HG03378 (cell line): ENCODE measurements around the gene TMEM121.

Experiments
- ATAC-seq: cut with Tn5 transposase; IDR thresholded peaks from one replicate; pipeline ENCODE4 v1.9.1; 2021; ENCODE audit warnings: mild to moderate bottlenecking, moderate library complexity; ENCODE audit not compliant: unreplicated experiment

TMEM121 gene

DNA sequence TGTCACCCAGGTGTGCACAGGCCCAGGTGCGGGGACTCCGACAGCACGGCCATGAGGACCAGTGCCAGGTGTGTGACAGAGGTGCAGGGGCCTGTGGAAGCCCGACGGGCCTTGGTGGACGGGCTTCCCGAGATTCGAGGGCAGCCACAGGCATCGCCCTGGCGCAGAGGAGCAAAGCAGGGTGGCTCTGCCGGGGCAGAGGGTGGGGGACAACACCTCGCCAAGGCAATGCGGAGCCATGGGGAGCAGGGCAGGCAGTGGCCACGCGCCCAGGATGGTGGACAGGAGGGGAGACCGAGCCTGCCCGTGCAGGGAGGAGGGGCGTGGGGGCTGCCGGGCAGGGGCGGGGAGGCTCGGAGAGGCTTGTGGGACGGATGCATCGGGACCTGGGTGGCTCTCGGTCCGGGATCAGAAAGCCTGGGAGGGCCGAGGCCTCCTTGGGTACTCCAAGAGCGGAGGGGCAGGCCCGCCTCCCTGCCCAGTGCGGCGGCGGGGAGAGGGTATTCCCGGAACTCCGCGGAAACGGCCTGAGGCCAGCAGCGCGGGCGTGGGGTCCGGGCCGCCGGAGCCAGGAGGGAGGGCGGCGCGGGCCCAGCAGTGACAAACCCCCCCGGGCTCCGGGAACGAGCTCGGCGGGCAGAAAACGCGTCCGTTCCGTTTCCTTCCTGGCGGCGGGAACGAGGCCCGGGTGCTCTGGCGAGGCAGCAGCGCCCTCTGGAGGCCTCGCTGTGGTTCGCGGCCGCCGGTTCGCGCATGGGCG lies 1.6 kb downstream of the TMEM121 start:
- no peak for ATAC-seq

DNA sequence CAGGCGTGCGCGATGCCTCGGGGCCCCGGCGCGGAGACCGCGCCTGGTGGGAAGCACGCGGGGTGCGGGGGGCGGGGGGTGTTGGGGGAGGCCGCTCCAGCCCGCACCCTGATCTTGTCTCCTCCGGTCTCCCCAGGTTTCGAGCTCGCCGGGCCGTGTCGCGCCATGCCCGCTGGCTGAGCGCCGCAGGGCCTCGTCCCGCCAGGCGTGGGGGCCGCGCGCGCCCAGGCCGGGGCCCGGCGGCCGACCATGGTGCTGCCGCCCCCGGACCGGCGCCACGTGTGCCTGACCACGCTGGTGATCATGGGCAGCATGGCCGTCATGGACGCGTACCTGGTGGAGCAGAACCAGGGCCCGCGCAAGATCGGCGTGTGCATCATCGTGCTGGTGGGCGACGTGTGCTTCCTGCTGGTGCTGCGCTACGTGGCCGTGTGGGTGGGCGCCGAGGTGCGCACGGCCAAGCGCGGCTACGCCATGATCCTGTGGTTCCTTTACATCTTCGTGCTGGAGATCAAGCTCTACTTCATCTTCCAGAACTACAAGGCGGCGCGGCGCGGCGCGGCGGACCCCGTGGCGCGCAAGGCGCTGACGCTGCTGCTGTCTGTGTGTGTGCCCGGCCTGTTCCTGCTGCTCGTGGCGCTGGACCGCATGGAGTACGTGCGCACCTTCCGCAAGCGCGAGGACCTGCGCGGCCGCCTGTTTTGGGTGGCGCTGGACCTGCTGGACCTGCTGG lies 2.4 kb downstream of the TMEM121 start:
- ATAC-seq = no peak

DNA sequence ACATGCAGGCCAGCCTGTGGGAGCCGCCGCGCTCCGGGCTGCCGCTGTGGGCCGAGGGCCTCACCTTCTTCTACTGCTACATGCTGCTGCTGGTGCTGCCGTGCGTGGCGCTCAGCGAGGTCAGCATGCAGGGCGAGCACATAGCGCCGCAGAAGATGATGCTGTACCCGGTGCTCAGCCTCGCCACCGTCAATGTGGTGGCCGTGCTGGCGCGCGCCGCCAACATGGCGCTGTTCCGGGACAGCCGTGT lies 2.9 kb downstream of the TMEM121 start:
- no peak for ATAC-seq

DNA sequence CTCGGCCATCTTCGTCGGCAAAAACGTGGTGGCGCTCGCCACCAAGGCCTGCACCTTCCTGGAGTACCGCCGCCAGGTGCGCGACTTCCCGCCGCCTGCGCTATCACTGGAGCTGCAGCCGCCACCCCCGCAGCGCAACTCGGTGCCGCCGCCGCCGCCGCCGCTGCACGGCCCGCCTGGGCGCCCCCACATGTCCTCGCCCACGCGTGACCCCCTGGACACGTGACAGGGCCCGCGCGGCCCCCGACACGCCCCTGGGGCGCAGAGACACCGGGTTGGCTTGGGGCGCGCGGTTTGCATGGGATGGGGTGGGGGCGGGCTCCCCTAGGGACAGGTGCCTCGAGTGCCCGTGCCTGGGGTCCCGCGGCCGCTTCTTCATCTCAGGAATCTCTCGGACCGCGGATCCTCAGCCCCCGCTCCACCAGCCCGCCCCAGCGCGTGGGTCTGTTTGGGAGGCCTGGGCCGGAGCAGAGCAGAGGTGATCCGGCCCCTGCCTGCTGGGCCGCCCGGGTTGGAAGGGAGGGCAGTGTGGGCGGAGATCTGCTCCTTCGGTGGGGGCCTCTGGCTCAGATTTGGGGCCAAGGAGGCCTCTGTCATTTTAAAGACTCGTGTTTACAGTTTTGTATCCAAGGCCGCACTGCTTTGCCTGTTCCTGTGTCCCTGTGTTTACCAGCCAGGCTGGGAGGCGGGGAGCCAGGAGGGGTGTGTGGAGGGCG lies 3.3 kb downstream of the TMEM121 start:
- no peak for ATAC-seq

DNA sequence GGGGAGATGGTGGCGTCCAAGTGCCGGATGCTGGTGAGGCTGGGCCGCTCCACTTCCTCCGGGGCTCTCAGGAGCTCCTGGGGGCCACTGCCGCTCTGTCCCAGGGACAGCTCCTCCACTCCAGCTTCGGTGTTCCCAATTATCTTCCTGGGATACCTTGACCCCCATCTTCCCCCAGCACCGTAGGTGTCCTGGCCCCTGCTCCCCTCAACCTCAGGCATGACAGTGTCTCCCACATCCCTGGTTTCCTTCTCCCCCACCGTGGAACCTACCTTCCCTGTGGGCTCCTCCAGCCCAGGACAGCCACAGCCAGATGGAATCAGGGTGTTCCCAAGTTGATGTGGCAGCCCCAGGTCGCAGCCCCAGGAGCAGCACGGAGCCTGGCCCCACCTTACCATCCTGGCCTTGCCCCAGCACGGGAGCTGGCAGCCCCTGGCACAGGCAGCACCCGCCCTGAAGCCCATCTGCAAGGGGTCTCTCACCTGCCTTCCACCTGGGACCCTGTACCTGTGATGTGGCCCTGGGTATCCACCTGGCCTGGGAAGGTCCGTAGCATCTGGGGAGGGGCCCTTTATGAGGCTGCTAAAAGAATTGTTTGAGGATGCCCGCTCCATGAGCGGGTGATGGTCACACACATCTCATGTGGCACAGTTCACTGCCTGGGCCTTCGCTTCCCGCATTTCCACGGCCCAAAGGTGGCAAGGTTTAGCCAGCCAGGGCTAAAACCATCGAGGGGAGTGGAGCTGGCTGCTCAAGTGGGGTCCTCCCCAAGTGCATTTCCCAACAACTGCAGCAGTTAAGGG lies 4.1 kb downstream of the TMEM121 start:
- no peak for ATAC-seq

DNA sequence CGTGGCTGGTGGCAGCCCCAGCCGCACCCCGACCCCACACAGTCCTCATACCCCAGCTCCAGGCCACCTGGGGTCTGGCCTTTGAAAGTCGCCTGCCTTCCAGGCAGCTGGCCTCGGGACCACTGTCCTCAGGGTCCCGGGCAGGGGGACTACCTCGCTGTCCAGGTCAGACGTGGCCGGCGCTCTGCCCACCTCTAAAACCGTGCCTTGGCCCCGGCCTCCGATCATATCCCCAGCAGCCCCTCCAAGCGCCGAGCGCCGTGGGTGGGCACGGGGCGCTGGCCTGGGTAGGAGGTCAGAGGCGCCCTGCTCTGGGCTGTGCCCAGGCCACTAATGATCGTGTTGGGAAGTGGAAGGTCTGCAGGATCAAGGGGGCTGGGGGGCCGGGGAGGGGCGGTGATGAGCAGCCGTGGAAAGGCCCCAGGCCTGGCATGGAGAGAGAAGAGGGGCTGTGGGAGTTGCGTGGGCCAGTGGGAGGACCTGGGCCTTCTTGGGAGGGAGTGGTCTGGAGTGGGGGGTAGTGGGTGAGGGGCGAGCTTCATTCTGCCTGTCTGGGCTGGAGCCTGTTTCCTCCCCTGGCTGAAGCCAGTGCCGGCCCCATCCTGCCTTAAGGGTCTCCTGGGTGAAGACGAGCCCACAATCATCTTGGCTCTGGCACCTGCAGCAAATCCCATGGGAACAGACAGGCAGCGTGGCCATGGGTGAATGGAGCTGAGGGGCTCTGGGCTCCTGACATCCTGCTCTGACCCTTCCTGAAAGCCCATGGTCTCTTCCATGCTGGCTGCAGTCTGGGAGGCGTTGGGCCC lies 4.9 kb downstream of the TMEM121 start:
- no peak for ATAC-seq

DNA sequence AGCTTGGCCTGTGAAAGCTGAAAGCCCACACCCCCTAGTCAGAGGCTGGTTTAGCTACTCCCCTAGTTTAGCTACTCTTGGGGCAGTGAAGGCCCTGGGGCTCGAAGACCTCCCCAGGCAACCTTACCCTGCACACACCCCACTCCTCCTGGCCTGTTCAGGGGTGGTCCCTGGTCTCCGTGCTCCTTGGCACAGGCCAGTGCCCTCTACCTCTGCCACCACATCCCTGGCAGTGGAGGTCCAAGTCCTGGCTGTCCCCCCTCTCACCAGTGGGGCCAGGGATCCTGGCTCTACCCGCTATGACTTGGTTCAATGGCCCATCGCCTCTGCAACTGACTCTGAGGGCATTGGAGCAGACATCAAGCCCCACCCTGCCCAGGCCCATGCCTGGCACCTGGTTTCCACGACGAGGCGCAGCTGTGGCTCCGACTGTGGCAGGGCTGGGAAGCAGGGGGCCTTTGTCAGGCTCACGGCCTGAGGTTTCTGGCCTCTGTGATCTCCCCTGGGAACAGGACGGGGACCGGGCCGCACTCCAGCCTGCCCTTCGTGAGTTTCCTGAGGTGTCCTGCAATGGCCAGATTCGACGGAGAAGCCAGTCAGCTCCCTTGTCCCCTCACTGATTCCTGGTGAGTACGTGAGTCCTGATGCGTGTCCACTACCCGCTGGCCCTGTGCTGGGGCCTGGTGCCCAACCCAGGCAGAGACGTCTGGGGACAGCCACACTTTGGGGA lies 5.7 kb downstream of the TMEM121 start:
- ATAC-seq = no peak

DNA sequence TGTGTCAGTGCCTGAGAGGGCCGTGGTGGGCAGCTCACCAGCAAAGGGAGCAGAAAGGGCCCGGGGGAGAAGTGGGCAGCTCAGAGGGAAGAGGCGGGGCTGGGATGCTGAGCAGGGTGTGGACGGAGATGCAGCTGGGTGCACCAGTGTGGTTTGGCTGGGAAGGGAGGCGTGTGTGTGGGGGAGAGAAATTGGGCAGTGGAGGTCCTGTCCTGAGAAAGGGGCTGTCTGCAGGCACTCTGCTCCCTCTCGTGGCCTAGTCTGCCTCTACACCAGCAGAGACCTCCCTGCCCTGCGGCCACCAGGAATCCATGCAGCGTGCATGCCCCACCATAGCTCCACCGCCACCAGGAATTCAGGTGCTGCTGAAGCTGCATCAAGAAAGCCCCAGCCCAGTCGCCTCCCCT lies 6.4 kb downstream of the TMEM121 start:
- no peak for ATAC-seq

DNA sequence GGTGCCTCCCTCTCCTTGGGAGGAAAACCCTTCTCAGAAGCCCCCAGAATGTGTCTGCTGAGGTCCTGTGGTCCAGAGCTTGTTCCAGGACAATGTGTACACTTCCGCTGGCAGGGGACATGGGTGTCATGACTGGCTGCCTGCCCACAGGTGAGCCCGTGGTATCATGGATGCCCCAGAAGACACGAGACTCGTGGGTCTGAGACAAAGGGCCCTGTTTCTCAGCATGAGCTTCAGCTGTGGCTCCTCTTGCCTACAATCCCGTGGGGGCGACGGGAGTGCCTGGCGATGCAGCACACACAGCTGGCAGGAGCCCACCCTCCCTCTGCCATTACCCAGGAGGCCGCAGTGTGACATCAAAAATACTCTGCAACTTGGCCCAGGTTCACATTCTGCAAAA lies 7.0 kb downstream of the TMEM121 start:
- no peak for ATAC-seq

DNA sequence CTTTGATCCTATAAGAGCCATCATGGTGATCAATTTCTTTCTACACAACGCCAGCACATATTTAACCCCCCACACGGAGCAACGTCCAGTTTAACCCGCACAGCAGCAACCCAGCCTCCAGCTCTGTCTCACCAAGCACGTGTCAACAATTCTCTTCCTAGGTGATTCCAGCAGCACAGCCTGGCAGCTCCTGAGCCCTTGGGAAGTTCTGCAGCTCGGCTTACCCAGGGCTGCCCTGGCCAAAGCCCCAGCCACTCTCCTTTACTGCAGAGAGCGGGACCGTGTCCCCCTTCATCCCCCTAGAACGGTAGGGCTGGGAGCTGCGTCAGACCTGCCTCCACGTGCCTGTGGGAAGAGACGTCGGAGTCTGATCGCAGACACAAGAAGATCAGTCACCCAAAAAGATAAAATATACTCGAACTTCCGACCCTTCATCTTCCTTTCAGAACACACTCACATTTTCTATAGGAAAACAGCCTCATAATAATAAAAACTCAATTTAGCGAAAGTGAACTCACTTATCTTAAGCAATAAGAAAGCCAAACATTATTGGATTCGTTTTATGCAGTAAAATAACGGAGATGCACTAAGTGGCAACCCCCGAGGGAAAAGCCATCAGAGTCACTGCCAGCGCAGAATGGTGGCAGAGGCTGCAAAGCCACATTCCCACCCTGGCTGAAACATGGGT lies 7.6 kb downstream of the TMEM121 start:
- no peak for ATAC-seq

DNA sequence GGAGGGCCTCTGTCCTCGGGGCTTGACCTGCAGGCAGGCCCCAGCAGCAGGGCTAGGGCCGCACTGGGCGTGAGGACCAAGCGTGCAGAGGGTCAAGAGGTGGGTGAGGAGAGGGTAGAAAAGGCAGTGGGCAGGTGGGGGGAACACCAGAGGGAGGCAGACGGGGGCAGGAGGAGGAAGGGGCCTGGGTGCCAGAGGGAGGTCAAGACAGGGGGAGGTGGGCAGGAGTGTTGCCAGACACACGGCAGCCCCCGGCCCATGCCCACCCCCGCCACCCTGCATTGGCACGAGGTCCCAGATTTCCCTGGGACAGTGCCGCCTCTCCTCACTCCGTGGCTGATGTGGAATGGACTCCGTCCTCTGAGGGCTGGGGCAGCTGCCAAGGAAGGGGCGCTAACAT lies 8.2 kb downstream of the TMEM121 start:
- no peak for ATAC-seq

DNA sequence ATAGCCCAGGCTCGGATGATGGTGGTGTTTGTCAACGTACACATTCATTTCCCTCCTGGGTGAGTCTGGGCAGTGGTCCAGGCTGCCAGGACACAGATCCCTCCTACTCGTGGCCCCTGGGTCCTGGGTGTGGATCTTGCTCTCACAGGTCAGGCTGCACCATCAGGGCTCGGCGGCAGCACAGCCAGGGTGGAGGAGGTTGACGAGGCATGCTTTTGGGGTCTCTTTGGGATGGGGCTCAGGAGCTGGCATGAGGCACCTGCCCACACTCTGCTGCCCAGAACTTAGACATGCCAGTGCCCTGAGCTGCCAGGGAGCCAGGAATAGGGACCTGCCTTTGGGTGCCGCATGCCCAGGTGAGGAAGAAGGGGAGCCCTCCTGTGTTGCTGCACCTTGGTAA lies 9.7 kb downstream of the TMEM121 start:
- no peak for ATAC-seq

DNA sequence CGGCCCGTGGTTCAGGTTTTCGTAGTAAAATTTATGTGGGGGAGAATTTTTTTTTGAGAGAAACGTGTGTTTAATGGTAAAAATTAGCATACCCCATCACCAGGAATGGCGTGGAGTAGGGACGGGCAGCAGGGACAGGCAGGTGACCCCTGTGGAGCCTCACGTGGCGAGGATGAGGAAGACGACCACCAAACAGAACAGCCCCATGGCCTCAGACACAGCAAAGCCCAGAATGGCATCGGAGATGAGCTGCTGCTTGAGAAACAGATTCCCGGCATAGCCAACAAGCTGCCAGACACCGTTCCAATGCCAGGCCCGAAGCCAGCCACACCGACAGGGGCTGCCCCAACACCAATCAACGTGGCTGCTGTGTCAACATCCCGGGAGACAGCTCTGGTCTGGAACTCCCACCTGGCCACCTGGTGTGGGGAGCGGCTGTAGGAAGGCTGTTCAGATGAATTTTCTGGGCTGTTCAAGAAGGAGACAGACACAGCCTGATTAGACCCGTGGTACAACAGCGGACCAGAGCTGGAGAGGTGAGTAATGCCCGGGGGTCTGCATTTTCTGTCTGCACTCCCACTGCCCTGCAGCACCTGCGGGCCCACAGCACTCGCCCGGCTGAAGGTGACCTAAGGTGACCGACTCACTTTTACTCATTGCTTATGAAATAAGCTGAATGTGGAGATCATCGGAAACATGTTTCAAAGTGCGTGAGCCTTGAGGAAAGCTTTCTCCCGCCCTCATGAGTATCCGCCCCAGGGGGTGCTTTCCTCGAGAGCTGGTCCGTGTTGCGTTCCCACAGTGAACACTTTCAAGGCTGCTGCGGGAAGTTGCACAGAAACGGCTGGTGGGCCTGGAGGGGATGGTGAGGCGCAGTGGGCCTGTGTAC lies 10.6 kb downstream of the TMEM121 start:
- ATAC-seq = no peak

DNA sequence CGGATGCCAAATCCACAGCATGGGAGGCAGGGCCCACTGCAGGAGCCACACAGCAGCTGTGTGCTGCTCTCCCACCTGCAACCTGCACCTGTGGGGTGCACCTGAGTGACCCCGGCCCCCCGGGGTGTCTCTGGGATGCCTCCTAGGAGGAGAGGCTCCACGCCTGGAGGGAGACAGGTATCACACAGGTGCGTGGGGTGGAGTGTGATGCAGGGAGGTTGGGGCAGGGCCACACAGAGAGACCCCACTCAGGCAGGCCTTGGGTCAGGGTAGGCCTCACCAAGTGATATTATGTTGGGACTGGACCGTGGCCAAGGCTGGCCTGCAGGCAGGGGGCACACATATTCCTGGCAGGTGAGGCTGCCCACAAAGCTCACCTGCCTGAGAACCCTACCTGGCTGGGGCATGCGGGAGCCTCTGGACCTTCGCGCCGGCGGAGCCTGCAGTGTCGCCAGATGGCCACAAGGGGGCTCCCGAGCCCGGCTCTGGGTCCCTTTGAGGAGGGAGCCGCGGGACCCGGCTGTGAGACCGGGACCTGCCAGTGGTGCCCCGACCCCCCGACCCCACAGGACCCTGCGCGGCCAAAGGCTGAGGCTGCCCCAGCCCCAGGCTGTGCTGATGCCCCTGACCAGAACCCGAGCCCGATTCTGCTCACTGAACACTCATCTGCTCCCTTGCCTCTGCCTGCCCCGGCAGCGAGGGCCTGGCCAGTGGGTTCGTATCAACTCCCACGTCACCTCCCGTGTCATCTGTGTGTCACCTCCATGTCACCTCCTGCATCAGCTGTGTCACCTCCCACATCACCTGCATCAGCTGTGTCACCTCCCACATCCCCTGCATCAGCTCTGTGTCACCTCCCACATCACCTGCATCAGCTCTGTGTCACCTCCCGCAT lies 11.4 kb downstream of the TMEM121 start:
- no peak for ATAC-seq

DNA sequence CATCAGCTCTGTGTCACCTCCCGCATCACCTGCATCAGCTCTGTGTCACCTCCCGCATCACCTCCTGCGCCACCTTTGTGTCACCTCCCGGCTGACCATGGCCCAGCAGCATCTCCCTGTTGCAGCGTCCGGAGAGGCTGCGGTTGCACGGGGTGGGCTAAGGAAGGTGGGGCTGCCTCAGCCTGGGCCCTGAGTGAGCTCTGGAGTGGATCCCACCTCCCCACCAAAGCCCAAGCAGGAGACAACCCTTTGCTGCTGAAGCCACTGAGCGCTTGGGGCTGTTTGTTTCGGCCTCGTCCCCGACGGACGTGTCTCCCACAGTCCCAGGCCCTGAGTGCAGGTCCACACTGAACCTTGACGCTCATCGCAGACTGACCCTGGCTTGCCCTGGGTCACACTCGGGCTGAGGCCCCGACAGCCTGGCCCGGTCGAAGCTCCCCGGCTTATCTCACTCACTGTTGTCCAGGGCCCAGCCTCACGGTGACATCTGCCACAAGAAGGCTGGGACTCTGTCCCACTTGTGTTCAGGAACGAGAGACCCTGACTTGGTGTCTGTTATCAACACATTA lies 12.2 kb downstream of the TMEM121 start:
- ATAC-seq = no peak

DNA sequence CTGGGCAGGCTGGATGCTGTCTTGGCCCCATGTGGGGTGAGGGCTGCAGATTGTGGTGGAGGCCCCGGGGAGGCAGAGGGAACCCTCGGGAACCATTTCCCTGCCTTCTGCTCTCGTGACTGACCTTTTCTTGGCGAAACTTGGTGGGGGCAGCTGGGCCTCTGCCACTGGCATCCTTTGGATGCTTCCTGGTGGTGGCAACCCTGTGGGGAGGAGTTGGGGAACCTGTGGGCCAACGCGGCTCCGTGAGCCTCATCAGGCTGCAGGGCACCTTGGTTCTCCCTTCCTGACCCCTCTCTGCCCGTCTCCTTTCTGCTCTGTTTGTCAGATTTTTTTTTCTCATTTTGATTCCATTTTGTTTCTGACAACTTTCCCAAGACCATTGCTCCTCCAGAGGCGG lies 14.4 kb downstream of the TMEM121 start:
- ATAC-seq = no peak
